K562 (cell line): Measurements from ENCODE around the gene MKNK1.

Experiments
- BHLHE40 ChIP-seq: IDR thresholded peaks from 2 replicates; pipeline ENCODE4 v1.6.1; 2011; ENCODE audit warnings: low read length, improper control_type of control experiment
- CTCF ChIP-seq, 3 experiments: IDR thresholded peaks in 2 of 3; conservative IDR thresholded peaks in 1 of 3; 2 replicates each; pipeline ENCODE4 v1.5.1; 2011 to 2012; ENCODE audit warnings: low read length in 3 of 3, mild to moderate bottlenecking in 3 of 3, control low read depth in 2 of 3, improper control_type of control experiment in 1 of 3, inconsistent platforms in 1 of 3, low read depth in 1 of 3, mixed read lengths in 1 of 3, moderate library complexity in 1 of 3; ENCODE audit not compliant: insufficient read depth in 2 of 3
- EZH2 ChIP-seq: IDR thresholded peaks from 2 replicates; pipeline ENCODE4 v1.6.1; 2012; ENCODE audit warnings: low read depth, mild to moderate bottlenecking, inconsistent platforms, low read length, borderline replicate concordance
- NFIC ChIP-seq: fragments of 450-650 bp; IDR thresholded peaks from 2 replicates; pipeline ENCODE4 v1.6.1; 2017; ENCODE audit warnings: mild to moderate bottlenecking, inconsistent platforms
- TAF15 ChIP-seq: fragments of 200-400 bp; formaldehyde crosslinking; IDR thresholded peaks from 2 replicates; pipeline ENCODE4 v1.6.1; 2017; ENCODE audit warnings: mild to moderate bottlenecking, low read depth, low read length, moderate library complexity
- TCF7 ChIP-seq: sonication (generic); IDR thresholded peaks from 2 replicates; pipeline ENCODE4 v1.6.1; 2016; ENCODE audit warnings: antibody characterized with exemption, borderline replicate concordance
- THRB ChIP-seq: fragments of 450-650 bp; formaldehyde crosslinking; conservative IDR thresholded peaks from 2 replicates; pipeline ENCODE4 v1.4.0; 2022; ENCODE audit warnings: mild to moderate bottlenecking, missing genetic modification characterization
- ZNF140 ChIP-seq: fragments of 250-450 bp; sonication (Bioruptor Pico); IDR thresholded peaks from 2 replicates; pipeline ENCODE4 v1.8.0; 2021; ENCODE audit warnings: moderate library complexity, mild to moderate bottlenecking, inconsistent platforms
- ZNF143 ChIP-seq: sonication (generic); formaldehyde crosslinking; IDR thresholded peaks from 2 replicates; pipeline ENCODE4 v1.9.0; 2022; ENCODE audit warnings: mild to moderate bottlenecking, missing genetic modification reagents

GRCh38 chr1:46569884-46570725, 34.0 kb downstream of the MKNK1 start:
- TF ChIP-seq THRB (CRISPR knock-in tag) (no peak), TAF15 (no peak), BHLHE40 (no peak), ZNF140 (CRISPR knock-in tag) (no peak), TCF7 (no peak), NFIC (no peak), CTCF (IDR thresholded peaks at IDR 0.05 in 2 of 3, conservative IDR thresholded peaks at IDR 0.05 in 1 of 3; ENCODE audit: insufficient read depth in 2 of 3, low read depth in 1 of 3, low read length in 3 of 3) (no peak), EZH2 (no peak), ZNF143 (CRISPR knock-in tag) (no peak)
